Neural progenitor cell (in vitro differentiated cells): ENCODE data around the gene RPL5.

Source experiments
- EZH2 ChIP-seq: fragments of 200-600 bp; sonication (generic); IDR thresholded peaks from 2 replicates; pipeline ENCODE4 v1.6.1; 2017; ENCODE audit warnings: antibody characterized with exemption, mild to moderate bottlenecking, moderate library complexity
- TF ChIP-seq, protein P1 (sequence below): fragments of 200-600 bp; sonication (generic); IDR thresholded peaks from 2 replicates; pipeline ENCODE4 v1.5.1; 2017; ENCODE audit warnings: antibody characterized with exemption, mild to moderate bottlenecking

- no peak for TF ChIP-seq EZH2
- TF ChIP-seq, protein P1, sequence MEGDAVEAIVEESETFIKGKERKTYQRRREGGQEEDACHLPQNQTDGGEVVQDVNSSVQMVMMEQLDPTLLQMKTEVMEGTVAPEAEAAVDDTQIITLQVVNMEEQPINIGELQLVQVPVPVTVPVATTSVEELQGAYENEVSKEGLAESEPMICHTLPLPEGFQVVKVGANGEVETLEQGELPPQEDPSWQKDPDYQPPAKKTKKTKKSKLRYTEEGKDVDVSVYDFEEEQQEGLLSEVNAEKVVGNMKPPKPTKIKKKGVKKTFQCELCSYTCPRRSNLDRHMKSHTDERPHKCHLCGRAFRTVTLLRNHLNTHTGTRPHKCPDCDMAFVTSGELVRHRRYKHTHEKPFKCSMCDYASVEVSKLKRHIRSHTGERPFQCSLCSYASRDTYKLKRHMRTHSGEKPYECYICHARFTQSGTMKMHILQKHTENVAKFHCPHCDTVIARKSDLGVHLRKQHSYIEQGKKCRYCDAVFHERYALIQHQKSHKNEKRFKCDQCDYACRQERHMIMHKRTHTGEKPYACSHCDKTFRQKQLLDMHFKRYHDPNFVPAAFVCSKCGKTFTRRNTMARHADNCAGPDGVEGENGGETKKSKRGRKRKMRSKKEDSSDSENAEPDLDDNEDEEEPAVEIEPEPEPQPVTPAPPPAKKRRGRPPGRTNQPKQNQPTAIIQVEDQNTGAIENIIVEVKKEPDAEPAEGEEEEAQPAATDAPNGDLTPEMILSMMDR = no peak
These were observed 55.6 kb downstream of the RPL5 start for GRCh38 chr1:92887465-92887864.
